GM18502 (cell line): ENCODE data around the gene RRAS2.
"Not testable (repeated sequence)": the region's sequence is repeated elsewhere in the genome, so short reads cannot be mapped to it uniquely, and the experiment has no call there.

Experiments used
- ATAC-seq: cut with Tn5 transposase; IDR thresholded peaks from one replicate; pipeline ENCODE4 v1.9.1; 2021; ENCODE audit warnings: mild to moderate bottlenecking; ENCODE audit not compliant: unreplicated experiment, poor library complexity

RRAS2 gene

GRCh38 chr11:14358729-14359439 lies at the start of gene RRAS2:
Gene RRAS2 (minus strand): TSS chr11:14359183. CDS start chr11:14358870, 313 bp downstream.
- peak; percentile 90 for ATAC-seq

- no peak for ATAC-seq
These were observed 49.6 kb upstream of the RRAS2 start for GRCh38 chr11:14408612-14409011.

GRCh38 chr11:14406116-14406515 lies 47.1 kb upstream of the RRAS2 start:
- not testable (repeated sequence) for ATAC-seq

GRCh38 chr11:14403528-14403927 lies 44.5 kb upstream of the RRAS2 start:
- not testable (repeated sequence) for ATAC-seq

GRCh38 chr11:14399087-14399486 lies 40.1 kb upstream of the RRAS2 start:
- ATAC-seq: no peak

GRCh38 chr11:14396273-14396672 lies 37.3 kb upstream of the RRAS2 start:
- no peak for ATAC-seq

- no peak for ATAC-seq
These were observed 34.9 kb upstream of the RRAS2 start for GRCh38 chr11:14393889-14394288.

- no peak for ATAC-seq
These were observed 34.1 kb upstream of the RRAS2 start for GRCh38 chr11:14393129-14393528.

- no peak for ATAC-seq
These were observed 31.7 kb upstream of the RRAS2 start for GRCh38 chr11:14390669-14391068.

- no peak for ATAC-seq
These were observed 29.4 kb upstream of the RRAS2 start for GRCh38 chr11:14388352-14388751.

GRCh38 chr11:14386895-14387480 lies 28.0 kb upstream of the RRAS2 start:
- no peak for ATAC-seq

GRCh38 chr11:14386081-14386480 lies 27.1 kb upstream of the RRAS2 start:
- ATAC-seq: no peak

- no peak for ATAC-seq
These were observed 25.4 kb upstream of the RRAS2 start for GRCh38 chr11:14384338-14384737.

- no peak for ATAC-seq
These were observed 23.0 kb upstream of the RRAS2 start for GRCh38 chr11:14381968-14382367.

- peak; percentile 78 for ATAC-seq
These were observed 22.1 kb upstream of the RRAS2 start for GRCh38 chr11:14380947-14381561.

GRCh38 chr11:14380125-14380936 lies 21.3 kb upstream of the RRAS2 start:
- no peak for ATAC-seq

- no peak for ATAC-seq
These were observed 19.2 kb upstream of the RRAS2 start for GRCh38 chr11:14378171-14378570.

- no peak for ATAC-seq
These were observed 17.9 kb upstream of the RRAS2 start for GRCh38 chr11:14376920-14377319.

GRCh38 chr11:14374922-14375830 lies 16.2 kb upstream of the RRAS2 start:
- no peak for ATAC-seq
